HCT116 (cell line): ENCODE measurements around the gene ARMC10. TPM values are rescaled to one million over a fixed set of nuclear protein-coding genes. Genes with fewer than 3 reads are reported as not detected.
"Not testable (repeated sequence)": the region's sequence is repeated elsewhere in the genome, so short reads cannot be mapped to it uniquely, and the experiment has no call there.

Source experiments
- ATAC-seq: fragments of 200-7000 bp; cut with Tn5 transposase; 2 replicates; pipeline ENCODE4 v1.9.1; 2020; ENCODE audit warnings: mild to moderate bottlenecking, moderate library complexity
- BruUV-seq: library from RNA; stranded (reverse); fragments of 400-500 nt; replicated peaks from 2 replicates; lab custom pipeline; 2021; lab: Mats Ljungman, UMichigan
- CTCF ChIA-PET: fragments of 300-600 bp; sonication (Branson Sonifier 250); formaldehyde crosslinking; loops from one replicate; lab custom pipeline; 2021; ENCODE audit warnings: antibody characterized with exemption; lab: Charles Lee
- POLR2A ChIA-PET: fragments of 300-600, 350-600 bp; sonication (Branson Sonifier 250); formaldehyde crosslinking; loops from one replicate; lab custom pipeline; 2021; ENCODE audit warnings: antibody characterized with exemption; lab: Charles Lee
- RAD21 ChIA-PET, 2 experiments: fragments of 300-600 bp; sonication (Branson Sonifier 250); formaldehyde crosslinking; loops; one replicate each; lab custom pipeline; 2023; ENCODE audit warnings: low total read pairs in 2 of 2; ENCODE audit not compliant: uncharacterized antibody in 2 of 2, unreplicated experiment in 2 of 2, low non-redundant PET in 1 of 2; lab: Charles Lee
- DNase-seq: peaks from one replicate; pipeline ENCODE4 v3.0.0-alpha.2; 2010; ENCODE audit warnings: low read depth, low spot score
- H2AFZ ChIP-seq: fragments of 200-600 bp; shearing (Covaris generic), sonication (generic); 2 replicates; pipeline ENCODE4 v1.6.1; 2017; ENCODE audit warnings: low read depth, mixed run types, mixed read lengths, antibody characterized with exemption, low read length; ENCODE audit not compliant: poor library complexity, severe bottlenecking
- H3K27ac ChIP-seq: 2 replicates; pipeline ENCODE4 v1.5.1; 2012; ENCODE audit warnings: low read depth, low read length
- H3K27me3 ChIP-seq: fragments of 200-600 bp; sonication (generic); 2 replicates; pipeline ENCODE4 v1.6.1; 2016; ENCODE audit warnings: mixed run types, low read length, mixed read lengths; ENCODE audit not compliant: insufficient read depth
- H3K36me3 ChIP-seq, 2 experiments: fragments of 200-500 bp in 1 of 2; fragments of 200-600 bp in 1 of 2; sonication (Bioruptor generic) in 1 of 2; sonication (generic) in 1 of 2; 2 replicates each; pipeline versions ENCODE4 v1.5.1 to v1.6.1; 2014 to 2016; ENCODE audit warnings: low read length in 2 of 2, inconsistent platforms in 1 of 2, mixed read lengths in 1 of 2, mixed run types in 1 of 2; ENCODE audit not compliant: insufficient read depth in 2 of 2, control insufficient read depth in 1 of 2
- H3K4me1 ChIP-seq, 2 experiments: fragments of 200-600 bp in 1 of 2; sonication (generic) in 1 of 2; 2 replicates each; pipeline versions ENCODE4 v1.5.1 to v1.6.1; 2012 to 2017; ENCODE audit warnings: low read length in 2 of 2, inconsistent platforms in 1 of 2, mild to moderate bottlenecking in 1 of 2, mixed read lengths in 1 of 2, mixed run types in 1 of 2, moderate library complexity in 1 of 2; ENCODE audit not compliant: insufficient read depth in 2 of 2, control insufficient read depth in 1 of 2
- H3K4me2 ChIP-seq: fragments of 200-600 bp; sonication (generic); 2 replicates; pipeline ENCODE4 v1.6.1; 2017; ENCODE audit warnings: mixed run types, low read length, mixed read lengths
- H3K4me3 ChIP-seq, 2 experiments: fragments of 200-600 bp in 1 of 2; sonication (generic) in 1 of 2; replicated peaks in 1 of 2; 2 replicates each; pipeline ENCODE4 v1.5.1; 2011 to 2016; ENCODE audit warnings: low read length in 2 of 2, control low read depth in 1 of 2, low read depth in 1 of 2, mild to moderate bottlenecking in 1 of 2, mixed read lengths in 1 of 2, mixed run types in 1 of 2
- H3K79me2 ChIP-seq: fragments of 200-600 bp; sonication (generic); 2 replicates; pipeline ENCODE4 v1.6.1; 2017; ENCODE audit warnings: mild to moderate bottlenecking, mixed run types, low read length, moderate library complexity, mixed read lengths; ENCODE audit not compliant: insufficient read depth
- H3K9ac ChIP-seq: fragments of 200-600 bp; sonication (generic); 2 replicates; pipeline ENCODE4 v1.6.1; 2016; ENCODE audit warnings: low read length, mixed read lengths
- H3K9me2 ChIP-seq: fragments of 200-600 bp; sonication (generic), shearing (Covaris generic); 2 replicates; pipeline ENCODE4 v1.6.1; 2017; ENCODE audit warnings: mixed run types, mild to moderate bottlenecking, moderate library complexity; ENCODE audit not compliant: insufficient read depth
- H3K9me3 ChIP-seq, 2 experiments: fragments of 200-500 bp in 1 of 2; fragments of 200-600 bp in 1 of 2; sonication (Bioruptor generic) in 1 of 2; sonication (generic) in 1 of 2; 2 replicates each; pipeline ENCODE4 v1.6.1; 2014 to 2017; ENCODE audit warnings: low read length in 2 of 2, mixed read lengths in 2 of 2, inconsistent platforms in 1 of 2, low read depth in 1 of 2, mild to moderate bottlenecking in 1 of 2, mixed run types in 1 of 2, moderate library complexity in 1 of 2; ENCODE audit not compliant: control insufficient read depth in 1 of 2, insufficient read depth in 1 of 2
- H4K20me1 ChIP-seq: fragments of 200-600 bp; sonication (generic), shearing (Covaris generic); 2 replicates; pipeline ENCODE4 v1.6.1; 2017; ENCODE audit warnings: mixed run types, mild to moderate bottlenecking, moderate library complexity; ENCODE audit not compliant: insufficient read depth
- CEBPB ChIP-seq: IDR thresholded peaks from 2 replicates; pipeline ENCODE4 v1.6.1; 2012; ENCODE audit warnings: low read depth
- EGR1 ChIP-seq: IDR thresholded peaks from 2 replicates; pipeline ENCODE4 v1.6.1; 2012; ENCODE audit warnings: low read depth
- ELF1 ChIP-seq: IDR thresholded peaks from 2 replicates; pipeline ENCODE4 v1.6.1; 2012; ENCODE audit warnings: low read depth, borderline replicate concordance
- JUND ChIP-seq: IDR thresholded peaks from 2 replicates; pipeline ENCODE4 v1.6.1; 2012
- RAD21 ChIP-seq: IDR thresholded peaks from 2 replicates; pipeline ENCODE4 v1.6.1; 2012; ENCODE audit warnings: low read depth, mild to moderate bottlenecking
- SP1 ChIP-seq: IDR thresholded peaks from 2 replicates; pipeline ENCODE4 v1.6.1; 2012; ENCODE audit warnings: low read depth
- SRF ChIP-seq: IDR thresholded peaks from 2 replicates; pipeline ENCODE4 v1.6.1; 2012; ENCODE audit warnings: low read depth
- TCF7L2 ChIP-seq: IDR thresholded peaks from 2 replicates; pipeline ENCODE4 v1.7.0; 2011; ENCODE audit warnings: borderline replicate concordance, inconsistent platforms; ENCODE audit not compliant: insufficient read depth, insufficient read length; ENCODE audit errors: extremely low read depth
- YY1 ChIP-seq: IDR thresholded peaks from 2 replicates; pipeline ENCODE4 v1.6.1; 2011; ENCODE audit warnings: low read length, low read depth, moderate library complexity, mild to moderate bottlenecking; ENCODE audit not compliant: insufficient replicate concordance; ENCODE audit errors: extremely low read depth
- intact Hi-C: fragments of 100-400 bp; cut with micrococcal nuclease; formaldehyde crosslinking; loops from 2 replicates; pipeline ENCODE4 v1.10.0; 2022
- total RNA-seq: library from RNA; stranded (reverse); gene quantifications from one replicate; pipeline ENCODE4 v1.2.1, GENCODE V29; 2021; ENCODE audit not compliant: unreplicated experiment
- TF ChIP-seq, protein P1 (sequence below): IDR thresholded peaks from 2 replicates; pipeline ENCODE4 v1.6.1; 2011; ENCODE audit warnings: mild to moderate bottlenecking, low read length, moderate library complexity; ENCODE audit not compliant: insufficient replicate concordance; ENCODE audit errors: extremely low read depth
- TF ChIP-seq, protein P2 (sequence below): IDR thresholded peaks from 2 replicates; pipeline ENCODE4 v1.6.1; 2012; ENCODE audit warnings: low read depth

ARMC10 gene
- total RNA-seq, 1 experiment from 2014 or later = 53.3 TPM

DNA sequence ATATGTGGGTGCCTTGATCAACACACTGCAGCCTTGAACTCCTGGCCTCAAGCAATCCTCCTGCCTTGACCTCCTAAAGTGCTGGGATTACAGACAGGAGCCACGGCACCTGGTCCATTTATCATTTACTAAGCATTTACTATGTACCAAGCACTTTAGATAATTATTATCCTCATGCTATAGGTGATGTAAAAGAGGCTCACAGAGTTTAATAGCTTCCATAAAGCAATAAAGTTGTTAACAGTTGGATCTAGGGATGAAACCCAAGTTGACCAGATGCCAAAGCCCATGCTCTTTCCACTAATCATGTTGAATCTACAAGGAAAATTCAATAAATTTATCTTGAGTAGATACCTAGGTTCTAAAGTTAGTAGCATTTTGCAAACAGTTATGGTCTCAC lies 68.9 kb downstream of the ARMC10 start:
- ChIA-PET RAD21 (no interaction called here), POLR2A (no interaction called here), CTCF (no interaction called here)
- H3K9me2 ChIP-seq = no peaks in the 10 kb centered on the region
- no peak overlapping the region for H2AFZ ChIP-seq
- no peaks in the 10 kb centered on the region for H4K20me1 ChIP-seq
- ATAC-seq (no peak), DNase-seq (no peak)
- H3K4me2 ChIP-seq = no peak overlapping the region
- BruUV-seq = no TSS peak
- H3K36me3 ChIP-seq = no peaks in the 10 kb centered on the region
- H3K4me3 ChIP-seq = no peak overlapping the region
- H3K4me1 ChIP-seq = peaks cover 7 to 17% of the 10 kb centered on the region in 2 experiments; a peak in 3 of 4 replicates
- H3K27me3 ChIP-seq = no peaks in the 10 kb centered on the region
- TF ChIP-seq JUND = no peak
- TF ChIP-seq SRF = no peak
- TF ChIP-seq, protein P1, sequence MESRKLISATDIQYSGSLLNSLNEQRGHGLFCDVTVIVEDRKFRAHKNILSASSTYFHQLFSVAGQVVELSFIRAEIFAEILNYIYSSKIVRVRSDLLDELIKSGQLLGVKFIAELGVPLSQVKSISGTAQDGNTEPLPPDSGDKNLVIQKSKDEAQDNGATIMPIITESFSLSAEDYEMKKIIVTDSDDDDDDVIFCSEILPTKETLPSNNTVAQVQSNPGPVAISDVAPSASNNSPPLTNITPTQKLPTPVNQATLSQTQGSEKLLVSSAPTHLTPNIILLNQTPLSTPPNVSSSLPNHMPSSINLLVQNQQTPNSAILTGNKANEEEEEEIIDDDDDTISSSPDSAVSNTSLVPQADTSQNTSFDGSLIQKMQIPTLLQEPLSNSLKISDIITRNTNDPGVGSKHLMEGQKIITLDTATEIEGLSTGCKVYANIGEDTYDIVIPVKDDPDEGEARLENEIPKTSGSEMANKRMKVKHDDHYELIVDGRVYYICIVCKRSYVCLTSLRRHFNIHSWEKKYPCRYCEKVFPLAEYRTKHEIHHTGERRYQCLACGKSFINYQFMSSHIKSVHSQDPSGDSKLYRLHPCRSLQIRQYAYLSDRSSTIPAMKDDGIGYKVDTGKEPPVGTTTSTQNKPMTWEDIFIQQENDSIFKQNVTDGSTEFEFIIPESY = no peak
- no peak for TF ChIP-seq RAD21
- no peak for TF ChIP-seq ELF1
- no peak for TF ChIP-seq SP1
- TF ChIP-seq CEBPB = no peak
- TF ChIP-seq, protein P2, sequence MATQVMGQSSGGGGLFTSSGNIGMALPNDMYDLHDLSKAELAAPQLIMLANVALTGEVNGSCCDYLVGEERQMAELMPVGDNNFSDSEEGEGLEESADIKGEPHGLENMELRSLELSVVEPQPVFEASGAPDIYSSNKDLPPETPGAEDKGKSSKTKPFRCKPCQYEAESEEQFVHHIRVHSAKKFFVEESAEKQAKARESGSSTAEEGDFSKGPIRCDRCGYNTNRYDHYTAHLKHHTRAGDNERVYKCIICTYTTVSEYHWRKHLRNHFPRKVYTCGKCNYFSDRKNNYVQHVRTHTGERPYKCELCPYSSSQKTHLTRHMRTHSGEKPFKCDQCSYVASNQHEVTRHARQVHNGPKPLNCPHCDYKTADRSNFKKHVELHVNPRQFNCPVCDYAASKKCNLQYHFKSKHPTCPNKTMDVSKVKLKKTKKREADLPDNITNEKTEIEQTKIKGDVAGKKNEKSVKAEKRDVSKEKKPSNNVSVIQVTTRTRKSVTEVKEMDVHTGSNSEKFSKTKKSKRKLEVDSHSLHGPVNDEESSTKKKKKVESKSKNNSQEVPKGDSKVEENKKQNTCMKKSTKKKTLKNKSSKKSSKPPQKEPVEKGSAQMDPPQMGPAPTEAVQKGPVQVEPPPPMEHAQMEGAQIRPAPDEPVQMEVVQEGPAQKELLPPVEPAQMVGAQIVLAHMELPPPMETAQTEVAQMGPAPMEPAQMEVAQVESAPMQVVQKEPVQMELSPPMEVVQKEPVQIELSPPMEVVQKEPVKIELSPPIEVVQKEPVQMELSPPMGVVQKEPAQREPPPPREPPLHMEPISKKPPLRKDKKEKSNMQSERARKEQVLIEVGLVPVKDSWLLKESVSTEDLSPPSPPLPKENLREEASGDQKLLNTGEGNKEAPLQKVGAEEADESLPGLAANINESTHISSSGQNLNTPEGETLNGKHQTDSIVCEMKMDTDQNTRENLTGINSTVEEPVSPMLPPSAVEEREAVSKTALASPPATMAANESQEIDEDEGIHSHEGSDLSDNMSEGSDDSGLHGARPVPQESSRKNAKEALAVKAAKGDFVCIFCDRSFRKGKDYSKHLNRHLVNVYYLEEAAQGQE = no peak
- TF ChIP-seq TCF7L2 = no peak
- TF ChIP-seq YY1 = no peak
- no peak for TF ChIP-seq EGR1
- intact Hi-C loops = no loop called here
- no peak overlapping the region for H3K27ac ChIP-seq
- H3K9ac ChIP-seq = no peak overlapping the region
- H3K9me3 ChIP-seq = no peaks in the 10 kb centered on the region
- H3K79me2 ChIP-seq = peaks cover 22% of the 10 kb centered on the region

DNA sequence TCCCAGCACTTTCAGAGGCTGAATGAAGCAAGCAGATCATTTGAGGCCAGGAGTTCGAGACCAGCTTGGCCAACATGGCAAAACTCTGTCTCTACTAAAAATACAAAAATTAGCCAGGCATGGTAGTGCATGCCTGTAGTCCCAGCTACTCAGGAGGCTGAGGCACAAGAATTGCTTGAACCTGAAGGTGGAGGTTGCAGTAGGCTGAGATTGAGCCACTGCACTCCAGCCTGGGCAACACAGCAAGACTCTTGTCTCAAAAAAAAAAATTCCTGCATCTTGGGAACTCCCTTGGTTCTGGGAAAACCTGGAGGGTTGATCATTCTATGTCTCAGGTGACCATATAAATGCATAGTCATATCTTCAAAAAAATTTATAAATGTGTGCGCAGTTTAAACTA lies 69.8 kb downstream of the ARMC10 start:
- H3K27ac ChIP-seq, BruUV-seq, H3K9me3 ChIP-seq, H4K20me1 ChIP-seq, ATAC-seq, H3K4me3 ChIP-seq, POLR2A ChIA-PET, DNase-seq, H3K4me2 ChIP-seq, H3K9me2 ChIP-seq, RAD21 ChIA-PET, H2AFZ ChIP-seq, H3K36me3 ChIP-seq, H3K9ac ChIP-seq, H3K27me3 ChIP-seq, CTCF ChIA-PET, intact Hi-C loops: not testable (repeated sequence)
- peaks cover 7 to 23% of the 10 kb centered on the region in 2 experiments for H3K4me1 ChIP-seq
- H3K79me2 ChIP-seq = peaks cover 22% of the 10 kb centered on the region
